Trophoblast cell (in vitro differentiated cells and primary cell): ENCODE results near the gene PRKX.
A peak's percentile ranks its signal among the peaks of the same experiment; 100 is the strongest.
"Not testable (repeated sequence)": the region's sequence is repeated elsewhere in the genome, so short reads cannot be mapped to it uniquely, and the experiment has no call there.

Experiments used
- DNase-seq, 2 donors: peaks; one replicate each; pipeline ENCODE4 v3.0.0-alpha.2; 2016
- H2AFZ ChIP-seq: 2 replicates; pipeline ENCODE4 v1.6.1; 2013; ENCODE audit warnings: low read length, moderate library complexity, mild to moderate bottlenecking; ENCODE audit not compliant: insufficient read depth, poor library complexity
- H2AK5ac ChIP-seq: 2 replicates; pipeline ENCODE4 v1.6.1; 2013; ENCODE audit warnings: mild to moderate bottlenecking, low read length
- H2BK120ac ChIP-seq: 2 replicates; pipeline ENCODE4 v1.6.1; 2013; ENCODE audit warnings: low read length, mild to moderate bottlenecking, moderate library complexity; ENCODE audit not compliant: insufficient read depth, poor library complexity
- H2BK12ac ChIP-seq: 2 replicates; pipeline ENCODE4 v1.6.1; 2013; ENCODE audit warnings: mild to moderate bottlenecking, low read length, moderate library complexity
- H2BK5ac ChIP-seq: 2 replicates; pipeline ENCODE4 v1.6.1; 2013; ENCODE audit warnings: low read length, low read depth, moderate library complexity, mild to moderate bottlenecking; ENCODE audit not compliant: poor library complexity
- H3K14ac ChIP-seq: 2 replicates; pipeline ENCODE4 v1.6.1; 2013; ENCODE audit warnings: mild to moderate bottlenecking, low read length
- H3K18ac ChIP-seq: 2 replicates; pipeline ENCODE4 v1.6.1; 2013; ENCODE audit warnings: mild to moderate bottlenecking, low read length
- H3K23ac ChIP-seq: 2 replicates; pipeline ENCODE4 v1.6.1; 2013; ENCODE audit warnings: low read length
- H3K27ac ChIP-seq: 2 replicates; pipeline ENCODE4 v1.5.1; 2013; ENCODE audit warnings: low read depth, mild to moderate bottlenecking, inconsistent platforms, low read length, moderate library complexity
- H3K27me3 ChIP-seq: 2 replicates; pipeline ENCODE4 v1.6.1; 2013; ENCODE audit warnings: inconsistent platforms, mild to moderate bottlenecking, low read length, moderate library complexity; ENCODE audit not compliant: insufficient read depth
- H3K36me3 ChIP-seq, 2 experiments: 1 replicate in 1 of 2; 2 replicates in 1 of 2; pipeline ENCODE4 v1.6.1; 2013; ENCODE audit warnings: low read length in 2 of 2, mild to moderate bottlenecking in 2 of 2, moderate library complexity in 1 of 2; ENCODE audit not compliant: insufficient read depth in 2 of 2, control insufficient read depth in 1 of 2
- H3K4ac ChIP-seq: 2 replicates; pipeline ENCODE4 v1.6.1; 2013; ENCODE audit warnings: low read depth, mild to moderate bottlenecking, low read length, moderate library complexity
- H3K4me1 ChIP-seq, 2 experiments: 1 replicate in 1 of 2; 2 replicates in 1 of 2; pipeline ENCODE4 v1.6.1; 2013; ENCODE audit warnings: low read length in 2 of 2, mild to moderate bottlenecking in 2 of 2, moderate library complexity in 1 of 2; ENCODE audit not compliant: insufficient read depth in 2 of 2, control insufficient read depth in 1 of 2
- H3K4me2 ChIP-seq: 2 replicates; pipeline ENCODE4 v1.6.1; 2013; ENCODE audit warnings: inconsistent platforms, mild to moderate bottlenecking, low read length, moderate library complexity
- H3K4me3 ChIP-seq: 2 replicates; pipeline ENCODE4 v1.5.1; 2013; ENCODE audit warnings: mild to moderate bottlenecking, low read depth, low read length, inconsistent platforms
- H3K79me1 ChIP-seq: one replicate; pipeline ENCODE4 v1.6.1; 2013; ENCODE audit warnings: low read length
- H3K79me2 ChIP-seq: 2 replicates; pipeline ENCODE4 v1.6.1; 2013; ENCODE audit warnings: low read length, mild to moderate bottlenecking; ENCODE audit not compliant: control insufficient read depth, insufficient read depth, poor library complexity
- H3K9ac ChIP-seq: 2 replicates; pipeline ENCODE4 v1.6.1; 2013; ENCODE audit warnings: mild to moderate bottlenecking, low read length
- H3K9me3 ChIP-seq: 2 replicates; pipeline ENCODE4 v1.6.1; 2013; ENCODE audit warnings: low read depth, mild to moderate bottlenecking, control low read depth, inconsistent platforms, low read length; ENCODE audit not compliant: insufficient read depth
- H4K12ac ChIP-seq: 2 replicates; pipeline ENCODE4 v1.6.1; 2013; ENCODE audit warnings: low read depth, mild to moderate bottlenecking, low read length, moderate library complexity
- H4K8ac ChIP-seq: 2 replicates; pipeline ENCODE4 v1.6.1; 2013; ENCODE audit warnings: low read depth, mild to moderate bottlenecking, low read length, moderate library complexity
- H4K91ac ChIP-seq: one replicate; pipeline ENCODE4 v1.6.1; 2013; ENCODE audit warnings: low read depth, mild to moderate bottlenecking, low read length, moderate library complexity
- WGBS: extraction: QIAGEN DNeasy Blood & Tissue Kit; methylation state at CpG from one replicate; pipeline ENCODE4 v1.1.7; 2013; ENCODE audit warnings: missing lambda C conversion rate; ENCODE audit not compliant: insufficient read length, insufficient coverage; ENCODE audit errors: extremely low coverage; 5-methylcytosine and 5-hydroxymethylcytosine counted together

Gene PRKX

DNA sequence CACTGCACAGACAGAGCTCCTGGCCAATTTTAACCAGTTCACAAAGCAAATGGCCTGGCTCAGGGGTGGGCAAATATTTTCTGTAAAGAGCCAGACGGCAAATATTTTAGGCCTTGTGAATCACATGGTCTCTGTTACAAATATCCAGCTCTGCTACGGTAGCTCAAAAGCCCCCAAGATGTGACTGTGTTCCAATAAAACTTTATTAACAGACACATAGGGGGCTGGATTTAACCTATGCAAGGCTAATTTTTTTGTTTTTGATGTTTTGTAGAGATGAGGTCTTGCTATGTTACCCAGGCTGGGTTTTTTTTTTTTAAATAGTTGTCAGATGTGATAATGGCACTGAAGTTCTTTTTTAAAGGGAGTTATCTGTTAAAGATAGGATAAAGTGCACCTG is 65.4 kb downstream of the PRKX start:
- Histone ChIP-seq H2AK5ac (no peak overlapping the region), H3K23ac (no peak overlapping the region), H2BK12ac (no peak overlapping the region), H3K27me3 (no peaks in the 10 kb centered on the region), H3K4me1 (peaks cover 0 to 2% of the 10 kb centered on the region in 2 experiments), H3K9me3 (no peaks in the 10 kb centered on the region), H4K8ac (no peak overlapping the region), H3K27ac (no peak overlapping the region), H2BK5ac (no peak overlapping the region), H3K36me3 (peaks cover 4 to 5% of the 10 kb centered on the region in 2 experiments), H3K4me2 (no peak overlapping the region), H3K18ac (no peak overlapping the region), H3K9ac (no peak overlapping the region), H3K79me1 (no peaks in the 10 kb centered on the region), H3K4ac (no peak overlapping the region), H2BK120ac (no peak overlapping the region), H2AFZ (no peak overlapping the region), H3K79me2 (no peaks in the 10 kb centered on the region), H4K91ac (no peak overlapping the region), H4K12ac (no peak overlapping the region), H3K4me3 (no peak overlapping the region), H3K14ac (no peak overlapping the region)
- DNase-seq = no peak
- WGBS = no CpG with 5 or more reads among the region's 2 CpGs

DNA sequence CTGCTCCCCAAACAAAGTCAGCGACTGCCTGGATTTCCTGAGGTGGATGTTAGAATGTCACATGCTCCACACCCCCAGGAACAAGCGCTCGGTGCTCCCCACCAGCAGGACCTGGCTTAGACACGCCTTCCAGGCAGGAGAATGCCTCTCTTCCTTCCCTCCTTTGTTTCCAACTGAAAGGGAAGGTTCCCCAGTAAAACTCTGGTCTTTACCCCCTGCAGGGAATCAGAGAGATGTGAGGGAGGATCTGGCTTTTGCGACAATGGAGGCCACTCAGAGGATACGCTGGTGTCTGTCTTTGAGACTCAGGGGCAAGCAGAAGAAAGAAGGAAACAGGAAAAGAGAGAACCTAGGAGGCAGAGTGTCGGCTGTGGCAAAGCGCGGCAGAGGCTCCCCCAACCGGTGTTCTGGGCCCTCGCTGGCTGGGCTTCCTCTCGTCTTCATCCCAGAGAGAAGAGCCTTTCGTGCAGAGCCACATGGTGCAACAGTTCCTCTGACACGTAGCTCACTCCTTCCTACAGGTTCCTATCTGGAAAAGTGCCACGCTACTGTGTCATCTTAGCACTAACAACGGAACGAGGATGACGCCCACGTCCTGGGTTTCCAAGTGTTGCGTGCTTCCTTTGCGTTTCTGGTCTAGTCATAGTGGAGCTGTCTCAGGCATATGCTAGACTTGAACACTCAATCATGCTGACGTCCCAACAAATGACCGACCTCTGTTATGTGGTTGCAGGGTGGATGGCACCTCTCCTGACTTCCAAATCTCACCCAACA is 73.4 kb downstream of the PRKX start:
- H3K79me2 ChIP-seq, H2BK5ac ChIP-seq, H3K23ac ChIP-seq, H3K36me3 ChIP-seq, H3K9me3 ChIP-seq, H2BK12ac ChIP-seq, H4K12ac ChIP-seq, H3K27me3 ChIP-seq, H2BK120ac ChIP-seq, H4K8ac ChIP-seq, DNase-seq, H2AFZ ChIP-seq, H3K27ac ChIP-seq, H3K4me1 ChIP-seq, H4K91ac ChIP-seq, H3K4ac ChIP-seq, H3K9ac ChIP-seq, H2AK5ac ChIP-seq, H3K4me2 ChIP-seq, H3K4me3 ChIP-seq, H3K14ac ChIP-seq, H3K79me1 ChIP-seq, H3K18ac ChIP-seq: not testable (repeated sequence)
- no CpG with 5 or more reads among the region's 23 CpGs for WGBS

DNA sequence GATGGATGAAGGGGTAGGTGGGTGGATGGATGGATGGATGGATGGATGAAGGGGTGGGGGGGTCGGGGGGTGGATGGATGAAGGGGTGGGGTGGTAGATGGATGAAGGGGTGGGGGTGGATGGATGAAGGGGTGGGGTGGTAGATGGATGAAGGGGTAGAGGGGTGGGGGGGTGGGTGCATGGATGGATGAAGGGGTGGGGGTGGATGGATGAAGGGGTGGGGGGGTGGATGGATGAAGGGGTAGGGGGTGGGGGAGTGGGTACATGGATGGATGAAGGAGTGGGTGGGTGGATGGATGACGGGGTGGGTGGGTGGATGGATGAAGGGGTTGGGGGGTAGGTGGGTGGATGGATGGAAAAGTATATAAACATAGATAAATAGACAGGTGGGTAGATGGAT is 74.2 kb downstream of the PRKX start:
- DNase-seq = no peak
- Histone ChIP-seq H3K23ac (no peak overlapping the region), H2BK12ac (no peak overlapping the region), H3K4me2 (no peak overlapping the region), H4K8ac (no peak overlapping the region), H3K18ac (no peak overlapping the region), H3K4ac (no peak overlapping the region), H3K9me3 (no peaks in the 10 kb centered on the region), H3K27ac (no peak overlapping the region), H2BK120ac (no peak overlapping the region), H3K36me3 (peaks cover 2 to 4% of the 10 kb centered on the region in 2 experiments), H3K27me3 (no peaks in the 10 kb centered on the region), H3K79me1 (no peaks in the 10 kb centered on the region), H4K12ac (no peak overlapping the region), H3K79me2 (no peaks in the 10 kb centered on the region), H2AFZ (no peak overlapping the region), H2BK5ac (no peak overlapping the region), H3K4me3 (no peak overlapping the region), H2AK5ac (no peak overlapping the region), H4K91ac (no peak overlapping the region), H3K4me1 (no peaks in the 10 kb centered on the region), H3K9ac (no peak overlapping the region), H3K14ac (no peak overlapping the region)
- 75% methylated on average over 1 of the region's 2 CpGs for WGBS

DNA sequence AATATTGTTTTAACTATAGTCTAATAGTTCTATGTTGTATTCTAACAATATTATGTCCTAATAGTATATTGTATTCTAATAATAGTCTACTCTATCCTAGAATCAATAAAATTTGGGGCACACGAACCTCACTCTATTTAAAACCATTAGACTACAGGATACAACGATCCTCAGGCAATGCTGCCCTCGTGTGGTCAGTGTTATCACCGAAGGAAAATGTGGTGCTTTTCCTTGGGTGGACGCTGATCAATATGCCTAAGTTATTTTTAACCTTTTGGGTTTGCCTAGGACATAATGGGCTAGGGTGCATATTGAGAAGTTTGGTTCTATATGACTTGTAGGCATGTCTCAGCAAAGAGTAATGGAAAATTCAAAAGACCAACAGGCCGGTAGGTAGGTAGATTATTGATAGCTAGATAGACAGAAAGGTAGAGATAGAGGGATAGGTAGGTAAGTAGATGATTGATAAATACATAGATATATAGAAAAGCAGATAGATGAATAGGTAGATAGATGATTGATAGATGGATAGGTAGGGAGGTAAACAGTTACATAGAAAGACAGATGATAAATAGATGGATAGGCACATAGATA is 75.1 kb downstream of the PRKX start:
- WGBS = no CpG with 5 or more reads among the region's 6 CpGs
- Histone ChIP-seq H3K79me1 (no peaks in the 10 kb centered on the region), H3K36me3 (peaks cover 0 to 2% of the 10 kb centered on the region in 2 experiments), H3K27ac (no peak overlapping the region), H3K9me3 (no peaks in the 10 kb centered on the region), H3K4me1 (no peaks in the 10 kb centered on the region), H4K91ac (no peak overlapping the region), H4K12ac (no peak overlapping the region), H3K27me3 (no peaks in the 10 kb centered on the region), H3K4me3 (no peak overlapping the region), H3K23ac (no peak overlapping the region), H3K9ac (no peak overlapping the region), H3K79me2 (no peaks in the 10 kb centered on the region), H3K4me2 (no peak overlapping the region), H4K8ac (no peak overlapping the region), H3K14ac (no peak overlapping the region), H3K4ac (no peak overlapping the region), H2BK12ac (no peak overlapping the region), H3K18ac (no peak overlapping the region), H2BK5ac (no peak overlapping the region), H2BK120ac (no peak overlapping the region), H2AFZ (no peak overlapping the region), H2AK5ac (no peak overlapping the region)
- peak; percentile 1 to 64 for DNase-seq
